Tibial nerve (tissue), 3 donors: Measurements from ENCODE around the gene AHRR.

Experiments
- CTCF ChIP-seq, 5 experiments: fragments of 200-600 bp in 3 of 5; fragments of 450-650 bp in 2 of 5; sonication (generic) in 3 of 5; IDR thresholded peaks; one replicate each; pipeline ENCODE4 v1.5.1; 2016 to 2019; ENCODE audit warnings: antibody characterized with exemption in 5 of 5, mild to moderate bottlenecking in 3 of 5, moderate library complexity in 2 of 5
- POLR2A ChIP-seq, 2 donors: fragments of 450-650 bp; IDR thresholded peaks; one replicate each; pipeline ENCODE4 v1.6.1; 2017; ENCODE audit warnings: antibody characterized with exemption in 2 of 2, mild to moderate bottlenecking in 2 of 2, moderate library complexity in 2 of 2

- TF ChIP-seq CTCF (IDR thresholded peaks at IDR 0.05) (no peak), POLR2A (IDR thresholded peaks at IDR 0.05) (no peak)
Observed at GRCh38 chr5:324736-325612, 3.5 kb downstream of the AHRR start.
